NCI-H2107 treated with DMSO at 0.1 percent for 48 hours (cell line): ENCODE data around the gene ARSK.

Source experiments
- DNase-seq: peaks from one replicate; lab custom pipeline; 2025; ENCODE audit not compliant: unreplicated experiment; lab: John Stamatoyannopoulos, UW

The ARSK gene

GRCh38 chr5:95562282-95562681 is 7.4 kb downstream of the ARSK start:
- no peak for DNase-seq

- no peak for DNase-seq
These were observed 8.5 kb downstream of the ARSK start for GRCh38 chr5:95563367-95563766.

GRCh38 chr5:95564450-95564849 is 9.5 kb downstream of the ARSK start:
- no peak for DNase-seq

- DNase-seq, result no peak
These were observed 10.5 kb downstream of the ARSK start for GRCh38 chr5:95565280-95565920.

GRCh38 chr5:95572016-95572415 is 17.1 kb downstream of the ARSK start:
- DNase-seq, result no peak

- no peak for DNase-seq
These were observed 26.7 kb downstream of the ARSK start for GRCh38 chr5:95581576-95581975.

- no peak for DNase-seq
These were observed 29.1 kb downstream of the ARSK start for GRCh38 chr5:95583992-95584391.

- no peak for DNase-seq
These were observed 36.0 kb downstream of the ARSK start for GRCh38 chr5:95590880-95591279.

- no peak for DNase-seq
These were observed 36.6 kb downstream of the ARSK start for GRCh38 chr5:95591490-95591901.

- DNase-seq, result no peak
These were observed 40.5 kb downstream of the ARSK start for GRCh38 chr5:95595289-95595931.

- DNase-seq, result no peak
These were observed 44.4 kb downstream of the ARSK start for GRCh38 chr5:95599252-95599651.

- DNase-seq, result no peak
These were observed 45.7 kb downstream of the ARSK start for GRCh38 chr5:95600557-95600956.

- DNase-seq, result no peak
These were observed 50.9 kb downstream of the ARSK start for GRCh38 chr5:95605786-95606185.

GRCh38 chr5:95606419-95606818 is 51.5 kb downstream of the ARSK start:
- no peak for DNase-seq

GRCh38 chr5:95609711-95610110 is 54.8 kb downstream of the ARSK start:
- no peak for DNase-seq

GRCh38 chr5:95610546-95610945 is 55.6 kb downstream of the ARSK start:
- DNase-seq, result no peak

- DNase-seq, result no peak
These were observed 56.5 kb downstream of the ARSK start for GRCh38 chr5:95611396-95611795.

GRCh38 chr5:95613514-95613913 is 58.6 kb downstream of the ARSK start:
- DNase-seq, result no peak

- DNase-seq, result no peak
These were observed 60.2 kb downstream of the ARSK start for GRCh38 chr5:95615164-95615467.

- no peak for DNase-seq
These were observed 62.2 kb downstream of the ARSK start for GRCh38 chr5:95617057-95617456.

- no peak for DNase-seq
These were observed 64.2 kb downstream of the ARSK start for GRCh38 chr5:95619096-95619495.

- DNase-seq, result no peak
These were observed 64.7 kb downstream of the ARSK start for GRCh38 chr5:95619514-95620029.
